Mesothelial cell of epicardium (in vitro differentiated cells): Measurements from ENCODE around the gene SLC25A19. TPM values are rescaled to one million over a fixed set of nuclear protein-coding genes. Genes with fewer than 3 reads are reported as not detected.

Source experiments
- DNase-seq, 2 experiments: peaks; one replicate each; pipeline ENCODE4 v3.0.0; 2021; ENCODE audit warnings: low spot score in 2 of 2; ENCODE audit not compliant: unreplicated experiment in 2 of 2
- H3K27ac Mint-ChIP-seq: 2 replicates; pipeline ENCODE4 v1.8.0; 2021; ENCODE audit warnings: mixed read lengths
- H3K27me3 Mint-ChIP-seq: 2 replicates; pipeline ENCODE4 v1.8.0; 2021; ENCODE audit warnings: low read depth, mixed read lengths
- H3K36me3 Mint-ChIP-seq: 2 replicates; pipeline ENCODE4 v1.8.0; 2021; ENCODE audit warnings: mixed read lengths
- H3K4me1 Mint-ChIP-seq: 2 replicates; pipeline ENCODE4 v1.8.0; 2021; ENCODE audit warnings: mixed read lengths
- H3K4me3 Mint-ChIP-seq: 2 replicates; pipeline ENCODE4 v1.8.0; 2021; ENCODE audit warnings: mild to moderate bottlenecking, moderate library complexity, mixed read lengths
- H3K9me3 Mint-ChIP-seq: 2 replicates; pipeline ENCODE4 v1.8.0; 2021; ENCODE audit warnings: mixed read lengths
- total RNA-seq: library from RNA; stranded (reverse); gene quantifications from 3 replicates; pipeline ENCODE4 v1.2.1, GENCODE V29; 2021
- TF ChIP-seq, protein P1 (sequence below): fragments of 200-600 bp; sonication (generic); IDR thresholded peaks from one replicate; pipeline ENCODE4 v1.5.0; 2021; ENCODE audit warnings: antibody characterized with exemption; ENCODE audit not compliant: unreplicated experiment

Gene SLC25A19
- total RNA-seq, 1 donor from 2014 or later: 10.3 TPM

DNA sequence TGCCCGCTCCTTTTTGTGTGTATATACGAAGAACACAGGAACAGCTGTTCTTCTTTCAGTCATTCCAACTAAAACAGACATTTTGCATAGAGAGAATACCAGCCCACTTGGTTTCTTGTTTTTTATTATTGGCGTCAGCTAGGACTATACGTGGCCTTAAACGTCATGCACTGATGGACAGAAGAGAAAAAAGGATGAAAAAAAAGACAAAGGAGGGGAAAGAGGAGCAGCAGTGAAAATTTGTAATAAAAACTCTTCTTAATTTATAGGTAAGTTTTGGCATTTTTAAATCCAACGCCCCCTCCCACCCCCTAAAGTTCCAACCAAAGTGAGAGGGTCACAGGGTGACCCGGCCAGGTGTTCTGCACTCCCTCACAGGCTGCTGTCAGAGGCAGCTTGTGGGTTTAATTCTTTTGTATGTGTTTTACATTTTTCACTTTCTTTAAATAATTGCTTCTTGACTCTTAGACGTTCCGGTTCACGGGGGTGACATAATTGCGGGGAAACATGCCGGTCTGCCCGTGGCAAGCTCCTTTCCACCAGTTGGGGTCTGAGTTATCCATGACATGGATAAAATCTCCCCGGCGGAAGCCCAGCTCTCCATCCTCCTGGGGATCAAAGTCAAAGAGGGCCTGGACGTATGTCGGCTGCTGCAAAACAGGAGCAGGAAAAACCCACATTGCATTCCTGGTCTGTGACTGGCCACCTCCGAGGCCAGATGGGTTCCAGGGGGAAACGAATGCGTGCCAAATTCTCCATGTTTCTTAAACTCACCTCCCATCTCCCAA, 30.9 kb upstream of the SLC25A19 start:
- Mint-ChIP-seq H3K4me3 (no peak overlapping the region), H3K27me3 (no peaks in the 10 kb centered on the region), H3K27ac (no peak overlapping the region), H3K4me1 (no peaks in the 10 kb centered on the region), H3K9me3 (no peaks in the 10 kb centered on the region), H3K36me3 (peaks cover 18% of the 10 kb centered on the region)
- DNase-seq: no peak
- TF ChIP-seq, protein P1, sequence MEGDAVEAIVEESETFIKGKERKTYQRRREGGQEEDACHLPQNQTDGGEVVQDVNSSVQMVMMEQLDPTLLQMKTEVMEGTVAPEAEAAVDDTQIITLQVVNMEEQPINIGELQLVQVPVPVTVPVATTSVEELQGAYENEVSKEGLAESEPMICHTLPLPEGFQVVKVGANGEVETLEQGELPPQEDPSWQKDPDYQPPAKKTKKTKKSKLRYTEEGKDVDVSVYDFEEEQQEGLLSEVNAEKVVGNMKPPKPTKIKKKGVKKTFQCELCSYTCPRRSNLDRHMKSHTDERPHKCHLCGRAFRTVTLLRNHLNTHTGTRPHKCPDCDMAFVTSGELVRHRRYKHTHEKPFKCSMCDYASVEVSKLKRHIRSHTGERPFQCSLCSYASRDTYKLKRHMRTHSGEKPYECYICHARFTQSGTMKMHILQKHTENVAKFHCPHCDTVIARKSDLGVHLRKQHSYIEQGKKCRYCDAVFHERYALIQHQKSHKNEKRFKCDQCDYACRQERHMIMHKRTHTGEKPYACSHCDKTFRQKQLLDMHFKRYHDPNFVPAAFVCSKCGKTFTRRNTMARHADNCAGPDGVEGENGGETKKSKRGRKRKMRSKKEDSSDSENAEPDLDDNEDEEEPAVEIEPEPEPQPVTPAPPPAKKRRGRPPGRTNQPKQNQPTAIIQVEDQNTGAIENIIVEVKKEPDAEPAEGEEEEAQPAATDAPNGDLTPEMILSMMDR: no peak

DNA sequence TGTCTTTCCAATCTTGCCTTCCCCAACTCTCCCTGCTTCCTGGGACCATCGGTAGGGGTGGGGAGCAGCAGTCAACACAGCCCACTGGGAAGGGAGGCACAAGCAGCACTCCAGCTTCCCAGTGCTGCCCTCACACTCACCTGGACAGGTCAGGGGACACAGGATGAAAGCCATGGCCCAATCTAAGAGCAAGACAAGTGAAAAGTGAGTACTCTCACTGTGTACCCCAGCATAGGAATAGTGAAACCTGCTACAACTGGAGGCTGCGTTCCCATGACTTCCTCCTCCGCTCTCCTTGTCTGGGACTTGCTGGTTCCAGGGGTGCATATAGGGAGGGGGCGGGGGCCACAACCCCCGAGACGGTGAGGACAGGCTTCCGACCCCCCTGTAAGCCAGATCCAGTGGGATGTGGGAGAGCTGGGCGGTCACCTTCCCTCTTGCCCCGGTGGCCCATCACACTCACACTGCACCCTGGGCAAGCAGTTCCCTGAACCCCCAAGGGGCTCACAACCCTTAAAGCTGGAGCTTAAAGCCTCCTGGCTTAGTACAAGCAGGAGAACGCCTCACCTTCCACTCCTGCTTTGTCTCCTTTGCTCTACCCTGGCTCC, 29.5 kb upstream of the SLC25A19 start:
- H3K27me3 Mint-ChIP-seq: no peaks in the 10 kb centered on the region
- no peak overlapping the region for H3K4me3 Mint-ChIP-seq
- H3K4me1 Mint-ChIP-seq: no peaks in the 10 kb centered on the region
- no peak for DNase-seq
- no peak overlapping the region for H3K27ac Mint-ChIP-seq
- TF ChIP-seq, protein P1: no peak
- H3K36me3 Mint-ChIP-seq: peaks cover 16% of the 10 kb centered on the region
- no peaks in the 10 kb centered on the region for H3K9me3 Mint-ChIP-seq

DNA sequence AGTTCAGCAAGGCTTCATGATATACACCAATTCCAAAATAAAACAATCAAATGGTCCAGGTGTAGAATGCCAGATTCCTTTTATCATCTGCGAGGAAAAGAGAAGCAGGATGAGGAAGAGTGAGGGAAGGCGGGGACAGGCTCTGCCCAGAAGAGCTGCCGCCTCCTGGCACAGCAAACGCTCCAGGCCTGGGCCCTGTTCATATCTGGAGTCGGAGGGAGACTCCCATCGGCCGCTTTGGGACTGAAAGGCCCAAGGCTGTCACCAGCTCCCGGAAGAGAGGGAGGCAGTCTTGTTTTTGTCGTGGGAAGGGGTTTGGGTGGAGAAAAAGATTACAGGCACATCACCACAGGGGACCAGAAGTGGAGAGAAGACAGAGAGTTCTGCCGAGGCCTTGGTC, 29.0 kb upstream of the SLC25A19 start:
- no peak for DNase-seq
- TF ChIP-seq, protein P1: no peak
- Mint-ChIP-seq H3K27ac (no peak overlapping the region), H3K36me3 (peaks cover 16% of the 10 kb centered on the region), H3K4me1 (no peaks in the 10 kb centered on the region), H3K9me3 (no peaks in the 10 kb centered on the region), H3K4me3 (no peak overlapping the region), H3K27me3 (no peaks in the 10 kb centered on the region)

DNA sequence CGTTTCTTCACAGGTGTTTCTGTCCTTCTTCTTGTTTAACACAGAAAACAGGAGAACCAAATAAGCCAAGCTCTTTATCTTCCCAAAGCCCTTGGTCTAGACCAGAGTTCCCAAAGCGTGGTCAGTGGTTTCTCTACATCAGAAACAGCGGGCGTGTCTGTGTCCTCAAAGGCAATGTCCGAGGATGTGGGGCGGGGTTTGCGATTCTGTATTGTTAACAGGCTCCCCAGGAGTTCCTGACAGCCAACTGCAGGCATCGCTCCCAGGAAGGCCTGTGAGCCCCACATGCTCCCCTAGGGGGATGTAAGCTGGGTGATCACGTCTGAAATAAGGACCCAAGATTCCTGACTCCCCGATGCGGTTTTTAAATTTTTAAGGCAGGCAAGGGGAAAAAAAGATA, 28.4 kb upstream of the SLC25A19 start:
- no peaks in the 10 kb centered on the region for H3K9me3 Mint-ChIP-seq
- H3K4me1 Mint-ChIP-seq: no peaks in the 10 kb centered on the region
- TF ChIP-seq, protein P1: no peak
- no peaks in the 10 kb centered on the region for H3K27me3 Mint-ChIP-seq
- H3K27ac Mint-ChIP-seq: peak overlapping the region; percentile 6
- H3K36me3 Mint-ChIP-seq: peaks cover 16% of the 10 kb centered on the region
- no peak overlapping the region for H3K4me3 Mint-ChIP-seq
- no peak for DNase-seq

DNA sequence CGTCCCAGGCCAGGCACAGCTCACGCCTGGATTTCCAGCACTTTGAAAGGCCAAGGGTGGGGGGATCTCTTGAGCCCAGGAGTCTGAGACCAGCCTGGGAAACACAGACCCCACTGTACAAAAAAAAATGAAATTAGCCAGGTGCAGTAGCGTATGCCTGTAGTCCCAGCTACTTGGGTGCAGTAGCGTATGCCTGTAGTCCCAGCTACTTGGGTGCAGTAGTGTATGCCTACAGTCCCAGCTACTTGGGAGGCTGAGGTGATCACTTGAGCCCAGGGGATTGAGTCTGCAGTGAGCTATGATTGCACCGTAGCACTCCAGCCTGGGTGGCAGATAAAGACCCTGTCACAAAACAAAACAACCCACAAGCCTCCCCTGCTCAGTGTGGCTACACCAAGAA, 27.0 kb upstream of the SLC25A19 start:
- H3K4me1 Mint-ChIP-seq: no peaks in the 10 kb centered on the region
- DNase-seq: no peak
- H3K9me3 Mint-ChIP-seq: no peaks in the 10 kb centered on the region
- peaks cover 10% of the 10 kb centered on the region for H3K36me3 Mint-ChIP-seq
- TF ChIP-seq, protein P1: no peak
- no peak overlapping the region for H3K4me3 Mint-ChIP-seq
- no peaks in the 10 kb centered on the region for H3K27me3 Mint-ChIP-seq
- no peak overlapping the region for H3K27ac Mint-ChIP-seq
